ENCODE results near the gene ZSCAN22. TPM values are rescaled to one million over a fixed set of nuclear protein-coding genes. Genes with fewer than 3 reads are reported as not detected.

Gene ZSCAN22
- total and polyA plus RNA-seq, 2 of the 13 experiments (the other 11 are each of a cell fraction or from before 2014, with no cell fraction given): 2.5 to 3.5 TPM

DNA sequence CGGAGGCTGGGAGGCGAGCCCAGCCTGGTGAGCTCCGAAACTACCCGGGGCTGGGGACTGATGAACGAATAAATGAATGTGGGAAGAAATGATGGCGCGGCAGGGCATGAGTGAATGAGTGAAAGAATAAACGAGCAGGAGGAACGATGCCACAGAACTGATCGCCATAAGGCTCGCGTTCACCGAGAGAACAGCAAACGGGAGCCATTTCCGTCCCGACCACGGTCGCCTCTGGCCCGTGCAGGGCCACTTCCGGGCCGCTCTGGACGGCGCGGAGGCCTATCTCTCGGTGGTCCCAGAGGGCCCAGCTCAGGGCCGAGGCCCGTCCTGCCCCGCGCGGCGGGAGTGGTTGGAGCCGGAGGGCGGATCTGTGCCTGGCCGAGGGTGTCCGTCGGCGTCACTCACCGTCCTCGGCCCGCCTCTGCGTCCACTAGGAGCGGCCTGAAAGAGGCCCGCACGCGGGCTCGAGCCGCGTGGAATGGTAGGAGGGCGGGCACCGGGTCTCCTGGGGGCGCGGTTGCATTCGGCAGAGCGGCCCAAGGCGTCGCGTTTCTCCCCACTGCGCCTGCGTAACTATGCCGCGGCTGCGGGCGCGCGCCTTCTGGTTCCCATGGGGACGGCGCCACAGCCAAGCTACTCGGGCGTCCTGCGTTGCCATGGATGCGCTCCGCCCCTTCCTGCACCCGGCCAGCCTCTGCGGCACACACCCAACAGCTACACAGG lies 35.6 kb downstream of the ZSCAN22 start, which contains the start of gene ZNF497 (continued):
- TF ChIP-seq, protein P1, sequence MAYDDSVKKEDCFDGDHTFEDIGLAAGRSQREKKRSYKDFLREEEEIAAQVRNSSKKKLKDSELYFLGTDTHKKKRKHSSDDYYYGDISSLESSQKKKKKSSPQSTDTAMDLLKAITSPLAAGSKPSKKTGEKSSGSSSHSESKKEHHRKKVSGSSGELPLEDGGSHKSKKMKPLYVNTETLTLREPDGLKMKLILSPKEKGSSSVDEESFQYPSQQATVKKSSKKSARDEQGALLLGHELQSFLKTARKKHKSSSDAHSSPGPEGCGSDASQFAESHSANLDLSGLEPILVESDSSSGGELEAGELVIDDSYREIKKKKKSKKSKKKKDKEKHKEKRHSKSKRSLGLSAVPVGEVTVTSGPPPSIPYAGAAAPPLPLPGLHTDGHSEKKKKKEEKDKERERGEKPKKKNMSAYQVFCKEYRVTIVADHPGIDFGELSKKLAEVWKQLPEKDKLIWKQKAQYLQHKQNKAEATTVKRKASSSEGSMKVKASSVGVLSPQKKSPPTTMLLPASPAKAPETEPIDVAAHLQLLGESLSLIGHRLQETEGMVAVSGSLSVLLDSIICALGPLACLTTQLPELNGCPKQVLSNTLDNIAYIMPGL (CRISPR knock-in tag; IDR thresholded peaks at IDR 0.05; ENCODE audit: borderline replicate concordance in 1 of 2, low read depth in 1 of 2): peak; percentile 59 to 84; a peak in 3 of 4 replicates
- TF ChIP-seq ZNF10 (CRISPR knock-in tag; IDR thresholded peaks at IDR 0.05; ENCODE audit: borderline replicate concordance, low read depth) (no peak), ZZZ3 (CRISPR knock-in tag; IDR thresholded peaks at IDR 0.05; ENCODE audit: borderline replicate concordance) (peak; percentile 30; the same call in 1 of the 2 replicates), JARID2 (CRISPR knock-in tag; IDR thresholded peaks at IDR 0.05; ENCODE audit: insufficient replicate concordance) (peak; percentile 85), EEA1 (CRISPR knock-in tag; IDR thresholded peaks at IDR 0.05; ENCODE audit: borderline replicate concordance) (no peak), MIER2 (CRISPR knock-in tag; IDR thresholded peaks at IDR 0.05) (no peak; the same call in 1 of the 2 replicates), POLR2G (IDR thresholded peaks at IDR 0.05; ENCODE audit: low read depth, low read length) (peak; percentile 93), TCF12 (IDR thresholded peaks at IDR 0.05) (no peak), TCF12 (CRISPR knock-in tag; IDR thresholded peaks at IDR 0.05) (peak; percentile 21; the same call in 1 of the 2 replicates), POLR2AphosphoS5 (IDR thresholded peaks at IDR 0.05; ENCODE audit: low read depth, low read length) (peak; percentile 79), NAIF1 (CRISPR knock-in tag; IDR thresholded peaks at IDR 0.05; ENCODE audit: borderline replicate concordance) (peak; percentile 63; the same call in 1 of the 2 replicates), ZNF749 (CRISPR knock-in tag; IDR thresholded peaks at IDR 0.05; ENCODE audit: borderline replicate concordance) (no peak), GLI4 (CRISPR knock-in tag; IDR thresholded peaks at IDR 0.05; ENCODE audit: borderline replicate concordance) (0 out of 2 replicates have a peak, but pooled peaks have one; percentile 67)
- TF ChIP-seq, protein P2, sequence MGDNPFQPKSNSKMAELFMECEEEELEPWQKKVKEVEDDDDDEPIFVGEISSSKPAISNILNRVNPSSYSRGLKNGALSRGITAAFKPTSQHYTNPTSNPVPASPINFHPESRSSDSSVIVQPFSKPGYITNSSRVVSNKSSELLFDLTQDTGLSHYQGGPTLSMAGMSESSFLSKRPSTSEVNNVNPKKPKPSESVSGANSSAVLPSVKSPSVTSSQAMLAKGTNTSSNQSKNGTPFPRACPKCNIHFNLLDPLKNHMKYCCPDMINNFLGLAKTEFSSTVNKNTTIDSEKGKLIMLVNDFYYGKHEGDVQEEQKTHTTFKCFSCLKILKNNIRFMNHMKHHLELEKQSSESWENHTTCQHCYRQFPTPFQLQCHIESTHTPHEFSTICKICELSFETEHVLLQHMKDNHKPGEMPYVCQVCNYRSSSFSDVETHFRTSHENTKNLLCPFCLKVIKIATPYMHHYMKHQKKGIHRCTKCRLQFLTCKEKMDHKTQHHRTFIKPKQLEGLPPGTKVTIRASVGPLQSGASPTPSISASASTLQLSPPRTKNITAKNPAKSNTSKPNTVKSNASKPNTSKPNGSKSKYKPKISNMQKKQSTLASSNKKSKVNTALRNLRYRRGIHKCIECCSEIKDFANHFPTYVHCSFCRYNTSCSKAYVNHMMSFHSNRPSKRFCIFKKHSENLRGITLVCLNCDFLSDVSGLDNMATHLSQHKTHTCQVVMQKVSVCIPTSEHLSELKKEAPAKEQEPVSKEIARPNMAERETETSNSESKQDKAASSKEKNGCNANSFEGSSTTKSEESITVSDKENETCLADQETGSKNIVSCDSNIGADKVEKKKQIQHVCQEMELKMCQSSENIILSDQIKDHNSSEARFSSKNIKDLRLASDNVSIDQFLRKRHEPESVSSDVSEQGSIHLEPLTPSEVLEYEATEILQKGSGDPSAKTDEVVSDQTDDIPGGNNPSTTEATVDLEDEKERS (CRISPR knock-in tag; IDR thresholded peaks at IDR 0.05): peak; percentile 69; the same call in 1 of the 2 replicates
- TF ChIP-seq, protein P3, sequence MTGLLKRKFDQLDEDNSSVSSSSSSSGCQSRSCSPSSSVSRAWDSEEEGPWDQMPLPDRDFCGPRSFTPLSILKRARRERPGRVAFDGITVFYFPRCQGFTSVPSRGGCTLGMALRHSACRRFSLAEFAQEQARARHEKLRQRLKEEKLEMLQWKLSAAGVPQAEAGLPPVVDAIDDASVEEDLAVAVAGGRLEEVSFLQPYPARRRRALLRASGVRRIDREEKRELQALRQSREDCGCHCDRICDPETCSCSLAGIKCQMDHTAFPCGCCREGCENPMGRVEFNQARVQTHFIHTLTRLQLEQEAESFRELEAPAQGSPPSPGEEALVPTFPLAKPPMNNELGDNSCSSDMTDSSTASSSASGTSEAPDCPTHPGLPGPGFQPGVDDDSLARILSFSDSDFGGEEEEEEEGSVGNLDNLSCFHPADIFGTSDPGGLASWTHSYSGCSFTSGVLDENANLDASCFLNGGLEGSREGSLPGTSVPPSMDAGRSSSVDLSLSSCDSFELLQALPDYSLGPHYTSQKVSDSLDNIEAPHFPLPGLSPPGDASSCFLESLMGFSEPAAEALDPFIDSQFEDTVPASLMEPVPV (CRISPR knock-in tag; IDR thresholded peaks at IDR 0.05): peak; percentile 57
- TF ChIP-seq, protein P4, sequence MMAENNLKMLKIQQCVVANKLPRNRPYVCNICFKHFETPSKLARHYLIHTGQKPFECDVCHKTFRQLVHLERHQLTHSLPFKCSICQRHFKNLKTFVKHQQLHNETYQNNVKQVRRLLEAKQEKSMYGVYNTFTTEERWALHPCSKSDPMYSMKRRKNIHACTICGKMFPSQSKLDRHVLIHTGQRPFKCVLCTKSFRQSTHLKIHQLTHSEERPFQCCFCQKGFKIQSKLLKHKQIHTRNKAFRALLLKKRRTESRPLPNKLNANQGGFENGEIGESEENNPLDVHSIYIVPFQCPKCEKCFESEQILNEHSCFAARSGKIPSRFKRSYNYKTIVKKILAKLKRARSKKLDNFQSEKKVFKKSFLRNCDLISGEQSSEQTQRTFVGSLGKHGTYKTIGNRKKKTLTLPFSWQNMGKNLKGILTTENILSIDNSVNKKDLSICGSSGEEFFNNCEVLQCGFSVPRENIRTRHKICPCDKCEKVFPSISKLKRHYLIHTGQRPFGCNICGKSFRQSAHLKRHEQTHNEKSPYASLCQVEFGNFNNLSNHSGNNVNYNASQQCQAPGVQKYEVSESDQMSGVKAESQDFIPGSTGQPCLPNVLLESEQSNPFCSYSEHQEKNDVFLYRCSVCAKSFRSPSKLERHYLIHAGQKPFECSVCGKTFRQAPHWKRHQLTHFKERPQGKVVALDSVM (CRISPR knock-in tag; IDR thresholded peaks at IDR 0.05): no peak
- TF ChIP-seq, protein P5, sequence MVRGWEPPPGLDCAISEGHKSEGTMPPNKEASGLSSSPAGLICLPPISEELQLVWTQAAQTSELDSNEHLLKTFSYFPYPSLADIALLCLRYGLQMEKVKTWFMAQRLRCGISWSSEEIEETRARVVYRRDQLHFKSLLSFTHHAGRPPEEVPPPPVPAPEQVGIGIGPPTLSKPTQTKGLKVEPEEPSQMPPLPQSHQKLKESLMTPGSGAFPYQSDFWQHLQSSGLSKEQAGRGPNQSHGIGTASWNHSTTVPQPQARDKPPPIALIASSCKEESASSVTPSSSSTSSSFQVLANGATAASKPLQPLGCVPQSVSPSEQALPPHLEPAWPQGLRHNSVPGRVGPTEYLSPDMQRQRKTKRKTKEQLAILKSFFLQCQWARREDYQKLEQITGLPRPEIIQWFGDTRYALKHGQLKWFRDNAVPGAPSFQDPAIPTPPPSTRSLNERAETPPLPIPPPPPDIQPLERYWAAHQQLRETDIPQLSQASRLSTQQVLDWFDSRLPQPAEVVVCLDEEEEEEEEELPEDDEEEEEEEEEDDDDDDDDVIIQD (CRISPR knock-in tag; IDR thresholded peaks at IDR 0.05; ENCODE audit: low read depth): no peak
